Astrocyte (in vitro differentiated cells and primary cell): ENCODE measurements around the gene PDE3B. TPM values are rescaled to one million over a fixed set of nuclear protein-coding genes. Genes with fewer than 3 reads are reported as not detected.

ENCODE experiments used
- DNase-seq: peaks from one replicate; pipeline ENCODE4 v3.0.0-alpha.2; 2010; ENCODE audit warnings: low read depth
- FAIRE-seq: peaks from 2 replicates; lab custom pipeline; 2011; peaks lifted over from hg19 to GRCh38; lab: Jason Lieb, UNC
- H2AFZ ChIP-seq: 2 replicates; pipeline ENCODE4 v1.6.0; 2012; ENCODE audit warnings: low read depth, low read length, inconsistent platforms
- H3K27ac ChIP-seq: 2 replicates; pipeline ENCODE4 v1.5.1; 2011; ENCODE audit warnings: low read depth, low read length, inconsistent platforms
- H3K27me3 ChIP-seq: 2 replicates; pipeline ENCODE4 v1.6.0; 2011; ENCODE audit warnings: low read length, inconsistent platforms; ENCODE audit not compliant: insufficient read depth
- H3K36me3 ChIP-seq: 2 replicates; pipeline ENCODE4 v1.5.1; 2011; ENCODE audit warnings: low read length, inconsistent platforms; ENCODE audit not compliant: insufficient read depth
- H3K4me1 ChIP-seq: 2 replicates; pipeline ENCODE4 v1.5.1; 2011; ENCODE audit warnings: low read length, inconsistent platforms; ENCODE audit not compliant: insufficient read depth
- H3K4me2 ChIP-seq: 2 replicates; pipeline ENCODE4 v1.6.0; 2012; ENCODE audit warnings: low read length, inconsistent platforms
- H3K4me3 ChIP-seq: 2 replicates; pipeline ENCODE4 v1.5.1; 2011; ENCODE audit warnings: low read depth, mild to moderate bottlenecking, low read length, inconsistent platforms; ENCODE audit not compliant: insufficient read depth
- H3K79me2 ChIP-seq: 2 replicates; pipeline ENCODE4 v1.6.0; 2012; ENCODE audit warnings: mild to moderate bottlenecking, low read length, inconsistent platforms; ENCODE audit not compliant: insufficient read depth
- H3K9ac ChIP-seq: 2 replicates; pipeline ENCODE4 v1.6.0; 2012; ENCODE audit warnings: mild to moderate bottlenecking, low read length, inconsistent platforms
- H3K9me3 ChIP-seq: 2 replicates; pipeline ENCODE4 v1.5.1; 2012; ENCODE audit warnings: low read depth, mild to moderate bottlenecking, low read length, inconsistent platforms; ENCODE audit not compliant: insufficient read depth
- H4K20me1 ChIP-seq: 2 replicates; pipeline ENCODE4 v1.6.0; 2012; ENCODE audit warnings: low read length, inconsistent platforms; ENCODE audit not compliant: insufficient read depth
- H3K27ac Mint-ChIP-seq: one replicate; pipeline ENCODE4 v1.8.0; 2021; ENCODE audit warnings: mild to moderate bottlenecking, mixed read lengths; ENCODE audit not compliant: unreplicated experiment
- H3K27me3 Mint-ChIP-seq: one replicate; pipeline ENCODE4 v1.8.0; 2021; ENCODE audit warnings: low read depth, mixed read lengths; ENCODE audit not compliant: unreplicated experiment
- H3K36me3 Mint-ChIP-seq: one replicate; pipeline ENCODE4 v1.8.0; 2021; ENCODE audit warnings: low read depth, mixed read lengths; ENCODE audit not compliant: unreplicated experiment
- H3K4me1 Mint-ChIP-seq: one replicate; pipeline ENCODE4 v1.8.0; 2021; ENCODE audit warnings: low read depth, mixed read lengths; ENCODE audit not compliant: unreplicated experiment
- H3K4me3 Mint-ChIP-seq: one replicate; pipeline ENCODE4 v1.8.0; 2021; ENCODE audit warnings: mild to moderate bottlenecking, moderate library complexity, mixed read lengths; ENCODE audit not compliant: unreplicated experiment
- H3K9me3 Mint-ChIP-seq: one replicate; pipeline ENCODE4 v1.8.0; 2021; ENCODE audit warnings: mild to moderate bottlenecking, mixed read lengths; ENCODE audit not compliant: unreplicated experiment
- EZH2 ChIP-seq: IDR thresholded peaks from 2 replicates; pipeline ENCODE4 v1.6.1; 2012; ENCODE audit warnings: mild to moderate bottlenecking, low read length, inconsistent platforms; ENCODE audit not compliant: insufficient read depth
- total RNA-seq: library from RNA; stranded (reverse); gene quantifications from 2 replicates; pipeline ENCODE4 v1.2.1, GENCODE V29; 2021
- TF ChIP-seq, protein P1 (sequence below): IDR thresholded peaks from 2 replicates; pipeline ENCODE4 v1.5.1; 2011; ENCODE audit warnings: low read depth, mild to moderate bottlenecking, inconsistent platforms, low read length, moderate library complexity; ENCODE audit not compliant: insufficient read depth

The PDE3B gene
- total RNA-seq, 1 donor from 2014 or later = 2.9 TPM

DNA sequence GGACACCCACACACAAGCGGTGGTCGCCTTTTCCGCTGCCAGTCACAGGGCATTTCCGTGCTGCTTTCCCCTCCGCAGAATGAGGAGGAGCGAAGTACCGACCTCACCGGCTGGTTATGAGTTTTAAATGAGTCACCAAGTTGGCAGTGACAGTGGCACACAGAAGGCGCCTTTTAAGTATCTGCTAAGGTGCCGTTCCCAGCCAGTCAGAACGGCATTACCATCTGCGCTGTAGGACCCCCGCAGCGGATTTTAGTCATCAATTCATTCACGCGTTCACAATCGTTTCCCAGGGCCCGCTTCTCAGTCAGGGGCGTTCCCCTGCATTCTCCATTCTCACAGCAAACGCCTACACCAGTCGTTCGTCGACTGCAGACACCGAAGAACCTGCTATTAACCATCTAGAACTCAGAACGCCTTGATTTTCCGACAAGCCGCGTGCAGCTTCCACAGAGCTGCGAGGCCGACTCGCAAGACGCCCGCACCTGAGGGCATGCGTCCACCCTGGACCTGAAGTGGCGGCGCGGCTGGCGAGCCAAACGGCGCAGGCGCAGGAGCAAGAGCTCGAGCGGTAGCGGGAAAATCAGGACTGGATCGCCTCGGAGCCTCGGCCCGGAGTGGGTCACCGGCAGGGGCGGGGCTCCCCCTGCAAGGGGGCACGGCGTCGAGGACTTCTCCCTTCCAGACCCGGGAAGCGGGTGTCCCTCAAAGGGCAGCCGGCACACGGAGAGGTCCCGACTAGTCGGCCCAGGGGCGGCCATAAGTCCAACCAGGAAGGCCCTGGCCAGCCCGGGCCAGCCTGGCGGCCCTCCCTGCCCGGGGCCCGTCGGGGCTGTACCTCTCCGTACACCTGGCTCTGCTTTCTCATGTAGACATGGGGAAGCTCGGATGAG is 247.8 kb downstream of the PDE3B start:
- no peaks in the 10 kb centered on the region for H3K36me3 ChIP-seq
- Mint-ChIP-seq H3K4me3 (peak overlapping the region; percentile 98), H3K36me3 (peaks cover 4% of the 10 kb centered on the region), H3K4me1 (peaks cover 4% of the 10 kb centered on the region), H3K27ac (peak overlapping the region; percentile 95), H3K27me3 (peaks cover 3% of the 10 kb centered on the region), H3K9me3 (peaks cover 4% of the 10 kb centered on the region)
- no peaks in the 10 kb centered on the region for H3K79me2 ChIP-seq
- H3K4me2 ChIP-seq = peak overlapping the region; percentile 97
- no peaks in the 10 kb centered on the region for H3K9me3 ChIP-seq
- H3K4me1 ChIP-seq = no peaks in the 10 kb centered on the region
- peak overlapping the region; percentile 93 for H2AFZ ChIP-seq
- FAIRE-seq = no peak
- TF ChIP-seq, protein P1, sequence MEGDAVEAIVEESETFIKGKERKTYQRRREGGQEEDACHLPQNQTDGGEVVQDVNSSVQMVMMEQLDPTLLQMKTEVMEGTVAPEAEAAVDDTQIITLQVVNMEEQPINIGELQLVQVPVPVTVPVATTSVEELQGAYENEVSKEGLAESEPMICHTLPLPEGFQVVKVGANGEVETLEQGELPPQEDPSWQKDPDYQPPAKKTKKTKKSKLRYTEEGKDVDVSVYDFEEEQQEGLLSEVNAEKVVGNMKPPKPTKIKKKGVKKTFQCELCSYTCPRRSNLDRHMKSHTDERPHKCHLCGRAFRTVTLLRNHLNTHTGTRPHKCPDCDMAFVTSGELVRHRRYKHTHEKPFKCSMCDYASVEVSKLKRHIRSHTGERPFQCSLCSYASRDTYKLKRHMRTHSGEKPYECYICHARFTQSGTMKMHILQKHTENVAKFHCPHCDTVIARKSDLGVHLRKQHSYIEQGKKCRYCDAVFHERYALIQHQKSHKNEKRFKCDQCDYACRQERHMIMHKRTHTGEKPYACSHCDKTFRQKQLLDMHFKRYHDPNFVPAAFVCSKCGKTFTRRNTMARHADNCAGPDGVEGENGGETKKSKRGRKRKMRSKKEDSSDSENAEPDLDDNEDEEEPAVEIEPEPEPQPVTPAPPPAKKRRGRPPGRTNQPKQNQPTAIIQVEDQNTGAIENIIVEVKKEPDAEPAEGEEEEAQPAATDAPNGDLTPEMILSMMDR = no peak
- TF ChIP-seq EZH2 = no peak
- H3K27me3 ChIP-seq = no peaks in the 10 kb centered on the region
- H3K4me3 ChIP-seq = peak overlapping the region; percentile 71
- H3K9ac ChIP-seq = peak overlapping the region; percentile 84
- H3K27ac ChIP-seq = peak overlapping the region; percentile 95
- H4K20me1 ChIP-seq = peaks cover 3% of the 10 kb centered on the region
- peak; percentile 81 for DNase-seq

- no peaks in the 10 kb centered on the region for H3K36me3 ChIP-seq
- H3K9ac ChIP-seq = peak within 1 kb of the TSS; percentile 84
- peak within 1 kb of the TSS; percentile 98 for H3K4me3 Mint-ChIP-seq
- H3K27ac ChIP-seq = peak within 1 kb of the TSS; percentile 95
- peaks cover 4% of the 10 kb centered on the region for H3K9me3 Mint-ChIP-seq
- H3K27ac Mint-ChIP-seq = peak within 1 kb of the TSS; percentile 95
- no peaks in the 10 kb centered on the region for H3K9me3 ChIP-seq
- DNase-seq (peak; percentile 97), FAIRE-seq (no peak)
- H4K20me1 ChIP-seq = peaks cover 3% of the 10 kb centered on the region
- peaks cover 4% of the 10 kb centered on the region for H3K36me3 Mint-ChIP-seq
- peaks cover 3% of the 10 kb centered on the region for H3K27me3 Mint-ChIP-seq
- TF ChIP-seq, protein P1 = no peak
- no peak for TF ChIP-seq EZH2
- no peaks in the 10 kb centered on the region for H3K4me1 ChIP-seq
- no peaks in the 10 kb centered on the region for H3K27me3 ChIP-seq
- H3K4me3 ChIP-seq = peak within 1 kb of the TSS; percentile 71
- H3K4me2 ChIP-seq = peak within 1 kb of the TSS; percentile 97
- no peaks in the 10 kb centered on the region for H3K79me2 ChIP-seq
- H2AFZ ChIP-seq = peak within 1 kb of the TSS; percentile 93
- H3K4me1 Mint-ChIP-seq = peaks cover 4% of the 10 kb centered on the region
Observed at GRCh38 chr11:14892036-14892556, 248.5 kb downstream of the PDE3B start, which contains the start of gene CYP2R1. Gene CYP2R1 (minus strand): TSS chr11:14892231. CDS start chr11:14892205, 26 bp downstream.
